AML-193 (cell line): Measurements from ENCODE around the gene CUZD1.
A peak's percentile ranks its signal among the peaks of the same experiment; 100 is the strongest.
"Not testable (repeated sequence)": the region's sequence is repeated elsewhere in the genome, so short reads cannot be mapped to it uniquely, and the experiment has no call there.

Experiments used
- DNase-seq, 2 experiments: peaks; one replicate each; lab custom pipeline; 2025; lab: John Stamatoyannopoulos, UW

Gene CUZD1, protein sequence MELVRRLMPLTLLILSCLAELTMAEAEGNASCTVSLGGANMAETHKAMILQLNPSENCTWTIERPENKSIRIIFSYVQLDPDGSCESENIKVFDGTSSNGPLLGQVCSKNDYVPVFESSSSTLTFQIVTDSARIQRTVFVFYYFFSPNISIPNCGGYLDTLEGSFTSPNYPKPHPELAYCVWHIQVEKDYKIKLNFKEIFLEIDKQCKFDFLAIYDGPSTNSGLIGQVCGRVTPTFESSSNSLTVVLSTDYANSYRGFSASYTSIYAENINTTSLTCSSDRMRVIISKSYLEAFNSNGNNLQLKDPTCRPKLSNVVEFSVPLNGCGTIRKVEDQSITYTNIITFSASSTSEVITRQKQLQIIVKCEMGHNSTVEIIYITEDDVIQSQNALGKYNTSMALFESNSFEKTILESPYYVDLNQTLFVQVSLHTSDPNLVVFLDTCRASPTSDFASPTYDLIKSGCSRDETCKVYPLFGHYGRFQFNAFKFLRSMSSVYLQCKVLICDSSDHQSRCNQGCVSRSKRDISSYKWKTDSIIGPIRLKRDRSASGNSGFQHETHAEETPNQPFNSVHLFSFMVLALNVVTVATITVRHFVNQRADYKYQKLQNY

DNA sequence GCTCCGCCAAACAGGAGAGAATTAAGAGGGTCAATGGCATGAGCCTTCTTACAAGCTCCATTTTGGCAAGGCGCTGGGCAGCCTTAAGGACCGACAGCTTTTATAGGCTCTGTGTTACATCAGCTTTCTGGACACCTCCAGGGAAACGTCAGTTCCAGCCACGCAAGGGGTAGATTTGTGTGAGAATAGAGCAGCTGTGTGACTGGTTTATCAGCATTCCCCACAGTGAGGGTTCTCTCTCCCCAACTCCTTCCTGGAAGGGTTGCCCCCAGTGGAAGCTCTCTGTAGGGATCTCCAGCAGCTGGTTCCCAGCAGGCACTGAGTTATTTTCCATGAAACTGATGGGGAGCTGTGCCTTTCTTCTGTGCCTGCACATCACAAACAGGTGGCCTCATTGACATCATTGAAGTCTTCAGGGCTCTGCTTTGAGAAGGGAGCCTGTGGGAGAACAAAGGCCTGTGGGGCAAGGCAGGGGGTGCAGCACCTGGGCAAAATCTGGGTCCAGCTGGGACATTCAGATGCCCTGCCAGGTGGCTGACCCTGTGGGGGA, at the start of gene CUZD1:
CUZD1 (minus strand) TSS at position 75 of the 550 bp plus-strand sequence; CDS start at position 61, 14 bp downstream.
- DNase-seq = no peak

DNA sequence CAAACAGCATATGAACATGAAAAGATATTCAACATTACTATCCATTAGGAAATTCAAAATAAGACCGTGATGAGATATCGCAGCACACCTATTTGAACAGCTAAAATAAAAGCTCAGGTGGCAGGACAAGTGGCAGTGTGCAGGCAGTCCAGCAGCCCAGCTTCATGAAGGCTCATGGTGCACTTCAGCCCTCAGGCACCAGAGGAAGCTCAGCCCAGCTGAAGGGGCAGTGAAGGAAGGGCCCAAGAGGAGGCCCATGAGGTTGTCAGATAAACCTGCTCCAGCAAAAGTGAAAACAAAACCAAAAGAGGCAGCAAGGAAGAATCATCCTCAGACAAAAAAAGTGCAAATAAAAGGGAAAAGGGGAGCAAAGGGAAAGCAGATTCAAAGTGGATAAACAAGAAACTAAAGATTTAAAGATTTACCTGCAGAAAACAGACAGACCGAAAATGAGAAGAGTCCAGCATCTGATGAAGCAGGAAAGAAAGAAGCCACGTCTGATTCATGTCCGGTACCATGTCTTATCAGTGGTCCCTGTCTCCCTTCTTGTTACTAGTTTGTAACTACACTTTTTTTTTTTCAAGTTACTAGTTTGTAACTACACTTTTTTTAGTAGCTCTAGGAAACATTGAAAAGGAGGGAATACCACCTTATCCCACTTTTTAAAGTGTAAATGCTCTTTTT, 48.7 kb upstream of the CUZD1 start:
- DNase-seq = no peak

DNA sequence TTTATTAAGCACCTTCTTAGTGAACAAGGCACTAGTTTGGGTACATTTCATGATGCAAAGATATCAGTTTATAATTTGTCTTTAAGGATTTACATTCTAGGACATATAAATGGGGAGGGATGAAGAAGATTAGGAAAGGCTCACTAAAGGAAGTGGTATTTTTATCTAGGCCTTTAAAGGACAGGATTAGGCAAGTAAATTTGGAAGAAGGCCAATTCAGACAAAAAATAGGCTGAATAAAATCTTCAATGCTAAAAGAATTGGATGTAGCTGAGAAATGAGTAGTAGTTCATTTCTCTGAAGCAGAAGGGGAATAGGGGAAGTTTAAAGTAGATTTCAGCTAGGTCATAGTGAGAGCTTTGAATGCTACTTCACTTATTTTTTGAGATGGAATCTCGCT, 38.5 kb upstream of the CUZD1 start:
- DNase-seq = peak in 1 of 2 experiments; percentile 19

DNA sequence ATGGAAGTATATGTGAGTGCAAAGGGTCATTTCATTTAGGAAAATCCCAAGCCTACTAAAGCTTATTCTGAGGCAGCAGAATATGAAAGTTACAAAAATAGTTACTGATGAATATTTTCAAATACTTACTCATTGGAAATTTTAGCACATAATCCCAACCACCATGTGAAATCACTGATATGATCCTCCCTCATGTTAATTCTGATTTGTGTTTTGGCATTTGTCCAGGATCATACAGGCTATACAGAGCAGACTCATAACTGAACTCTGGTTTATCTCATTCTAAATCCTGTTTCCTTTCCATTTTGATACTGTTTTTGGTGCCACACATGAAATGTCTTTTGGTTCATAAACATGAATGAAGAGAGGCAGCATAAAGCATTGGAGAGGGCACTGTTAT, 37.1 kb upstream of the CUZD1 start:
- no peak for DNase-seq

DNA sequence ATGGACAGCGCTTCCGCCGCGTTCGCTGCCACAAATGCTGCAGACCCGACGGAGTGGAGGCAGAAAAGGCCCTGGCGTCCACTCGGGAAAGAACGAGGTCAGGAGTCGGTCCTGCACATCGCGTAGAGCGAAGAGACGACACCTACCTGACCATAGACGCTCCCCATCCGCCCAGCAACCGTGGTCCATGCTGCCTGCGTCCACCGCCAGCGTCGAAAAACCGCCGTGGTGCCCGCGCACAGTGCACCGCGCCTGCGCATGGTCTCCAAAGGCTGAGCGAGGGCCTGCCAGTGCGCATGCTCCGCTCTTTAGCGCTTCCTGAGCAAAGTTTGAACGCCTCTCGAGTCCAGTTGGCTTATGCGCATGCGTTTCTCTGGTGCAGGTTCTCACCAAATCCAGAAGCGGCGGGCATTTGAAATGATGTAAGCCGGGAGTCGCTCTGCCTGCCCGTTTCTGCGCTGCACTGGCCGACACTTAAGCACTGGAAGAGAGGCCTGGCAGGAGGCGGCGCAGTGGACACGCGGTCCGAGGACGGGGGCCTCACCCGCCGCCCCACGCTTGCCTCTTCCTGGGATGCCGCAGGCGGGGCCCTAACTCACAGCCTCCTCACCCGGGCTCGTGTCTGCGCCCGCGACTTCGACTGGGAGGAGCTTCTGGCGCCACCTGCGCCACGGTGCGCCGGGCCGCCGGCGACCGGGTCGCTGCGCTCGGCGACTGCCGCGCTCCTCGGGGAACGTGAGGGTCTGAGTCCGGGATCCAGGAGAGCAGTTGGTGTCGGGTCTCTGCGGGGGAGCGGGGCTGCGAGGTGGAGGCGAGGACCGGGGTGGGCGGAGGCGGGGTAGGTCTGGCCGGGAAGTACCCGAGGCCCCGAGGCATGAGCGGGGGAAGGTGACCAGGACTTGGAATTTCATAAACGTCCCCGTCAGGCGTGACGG, 33.9 kb upstream of the CUZD1 start, which contains the start of gene FAM24B:
FAM24B (minus strand) TSS at position 243 of the 935 bp plus-strand sequence. CDS start 29,066 bp downstream, outside the sequence.
- peak; percentile 68 to 76 for DNase-seq

DNA sequence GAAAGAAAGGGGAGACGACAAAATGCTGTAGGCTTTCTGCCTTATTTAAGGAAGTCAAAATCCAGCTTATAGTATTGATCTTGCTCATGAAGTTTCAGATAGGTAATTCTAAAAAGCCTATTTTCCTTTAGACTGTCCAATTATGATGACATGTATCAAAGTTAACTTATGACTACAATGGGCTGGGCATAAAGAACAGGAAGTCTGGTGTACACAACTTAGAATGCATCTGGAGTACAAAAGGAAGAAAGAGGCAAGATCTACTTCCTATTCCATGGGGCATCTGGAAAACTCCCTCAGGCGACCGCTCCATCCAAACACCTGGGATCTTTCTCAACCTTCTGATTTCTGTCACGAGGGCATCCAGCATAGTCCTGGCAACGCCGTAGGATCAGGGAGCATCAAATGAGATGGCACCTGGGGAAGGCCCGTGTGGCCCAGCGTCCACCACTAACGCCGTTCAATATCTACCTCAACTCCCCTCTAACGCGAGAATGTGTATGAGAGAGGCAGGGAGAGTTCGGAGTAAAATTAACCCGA, 33.2 kb upstream of the CUZD1 start:
- DNase-seq = peak; percentile 9 to 34

DNA sequence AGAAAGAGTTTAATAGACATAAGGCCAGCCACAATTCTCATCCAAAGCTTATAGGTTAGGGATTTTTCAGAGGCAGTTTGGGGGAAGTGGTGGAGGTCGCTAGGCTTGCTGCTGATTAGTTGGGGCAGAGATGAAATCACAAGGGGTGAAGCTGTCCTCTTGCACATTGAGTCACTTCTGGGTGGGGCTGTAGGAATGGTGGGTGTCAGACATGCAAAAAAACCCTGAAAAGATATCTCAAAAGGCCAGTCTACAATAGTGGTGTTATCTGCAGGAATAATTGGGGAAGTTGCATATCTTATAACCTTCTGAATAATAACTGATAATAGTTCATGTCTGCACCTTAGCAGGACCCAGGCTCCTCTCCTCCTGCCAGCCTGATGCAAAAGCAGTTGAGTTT, 31.6 kb upstream of the CUZD1 start:
- DNase-seq = no peak

DNA sequence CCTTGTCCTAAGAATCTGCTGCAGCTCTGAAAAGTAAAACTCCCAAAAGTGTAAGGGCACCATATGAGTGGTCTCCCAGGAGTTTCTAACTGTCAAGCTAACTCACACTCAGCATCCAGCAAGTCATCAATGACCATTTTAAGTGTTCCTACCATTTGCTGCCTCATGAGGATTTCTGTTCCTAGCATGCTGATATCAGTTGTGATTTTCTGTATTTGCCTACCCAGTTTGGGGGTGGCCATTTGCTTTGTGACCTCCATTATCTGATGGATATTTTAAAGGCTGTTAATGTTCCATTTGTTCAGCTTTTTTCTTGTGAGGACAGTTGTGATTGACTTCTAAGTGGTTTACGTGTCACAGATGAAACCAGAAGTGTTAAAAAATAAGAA, 30.8 kb upstream of the CUZD1 start:
- no peak for DNase-seq

DNA sequence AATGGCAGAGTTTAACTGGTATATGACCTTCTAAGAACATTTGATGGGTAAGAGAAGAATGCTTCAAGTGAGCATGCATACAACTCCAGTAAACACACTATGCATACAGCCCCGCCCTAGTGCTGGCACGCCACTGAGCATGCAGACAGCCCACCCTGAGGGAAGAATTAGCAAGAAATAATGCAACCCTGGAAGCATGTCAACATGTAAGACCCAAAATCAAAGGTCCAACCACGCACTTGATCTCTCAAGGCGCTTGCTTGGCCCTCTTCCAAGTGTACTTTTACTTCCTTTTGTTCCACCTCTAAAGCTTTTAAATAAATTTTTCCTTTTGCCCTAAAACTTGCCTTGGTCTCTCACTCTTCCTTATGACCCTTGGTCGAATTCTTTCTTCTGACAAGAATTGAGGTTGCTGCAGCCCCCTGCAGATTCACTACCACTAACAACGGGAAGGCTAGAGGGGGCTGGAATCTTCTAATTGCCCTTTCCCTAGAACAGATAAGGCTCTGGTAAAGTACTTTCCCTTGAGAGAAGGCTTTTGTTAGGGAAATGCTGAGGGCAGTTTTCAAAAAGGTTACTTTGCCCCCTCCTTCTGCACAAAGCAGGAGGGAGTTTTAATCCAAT, 30.3 kb upstream of the CUZD1 start:
- DNase-seq = no peak

DNA sequence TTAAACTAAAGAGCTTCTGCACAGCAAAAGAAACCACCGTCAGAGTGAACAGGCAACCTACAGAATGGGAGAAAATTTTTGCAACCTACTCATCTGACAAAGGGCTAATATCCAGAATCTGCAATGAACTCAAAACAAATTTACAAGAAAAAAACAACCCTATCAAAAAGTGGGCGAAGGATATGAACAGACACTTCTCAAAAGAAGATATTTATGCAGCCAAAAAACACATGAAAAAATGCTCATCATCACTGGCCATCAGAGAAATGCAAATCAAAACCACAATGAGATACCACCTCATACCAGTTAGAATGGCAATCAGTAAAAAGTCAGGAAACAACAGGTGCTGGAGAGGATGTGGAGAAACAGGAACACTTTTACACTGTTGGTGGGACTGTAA, 26.3 kb upstream of the CUZD1 start:
- DNase-seq = not testable (repeated sequence)

DNA sequence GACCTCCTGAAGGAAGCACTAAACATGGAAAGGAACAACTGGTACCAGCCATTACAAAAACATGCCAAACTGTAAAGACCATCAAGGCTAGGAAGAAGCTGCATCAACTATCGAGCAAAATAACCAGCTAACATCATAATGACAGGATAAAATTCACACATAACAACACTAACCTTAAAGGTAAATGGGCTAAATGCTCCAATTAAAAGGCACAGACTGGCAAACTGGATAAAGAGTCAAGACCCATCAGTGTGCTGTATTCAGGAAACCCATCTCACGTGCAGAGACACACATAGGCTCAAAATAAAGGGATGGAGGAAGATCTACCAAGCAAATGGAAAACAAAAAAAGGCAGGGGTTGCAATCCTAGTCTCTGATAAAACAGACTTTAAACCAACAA, 23.1 kb upstream of the CUZD1 start:
- DNase-seq = not testable (repeated sequence)

DNA sequence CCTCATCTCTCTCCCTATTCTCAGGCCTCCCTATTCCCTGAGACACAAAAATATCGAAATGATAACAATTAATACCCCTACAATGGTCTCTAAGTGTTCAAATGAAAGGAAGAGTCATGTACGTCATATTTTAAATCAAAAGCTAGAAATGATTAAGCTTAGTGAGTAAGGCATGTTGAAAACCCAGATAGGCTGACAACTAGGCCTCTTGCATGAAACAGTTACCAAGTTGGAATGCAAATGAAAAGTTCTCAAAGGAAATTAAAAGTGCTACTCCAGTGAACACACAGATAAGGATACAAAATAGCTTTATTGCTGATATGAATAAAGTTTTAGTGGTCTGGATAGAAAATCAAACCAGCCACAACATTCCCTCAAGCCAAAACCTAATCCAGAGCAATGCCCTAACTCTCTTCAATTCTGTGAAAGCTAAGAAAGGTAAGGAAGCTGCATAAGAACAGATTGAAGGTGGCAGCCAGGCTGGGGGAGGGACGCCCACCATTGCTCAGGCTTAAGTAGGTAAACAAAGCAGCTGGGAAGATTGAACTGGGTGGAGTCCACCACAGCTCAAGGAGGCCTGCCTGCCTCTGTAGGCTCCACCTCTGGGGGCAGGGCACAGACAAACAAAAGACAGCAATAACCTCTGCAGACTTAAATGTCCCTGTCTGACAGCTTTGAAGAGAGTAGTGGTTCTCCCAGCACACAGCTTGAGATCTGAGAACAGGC, 21.3 kb upstream of the CUZD1 start:
- DNase-seq = not testable (repeated sequence)

DNA sequence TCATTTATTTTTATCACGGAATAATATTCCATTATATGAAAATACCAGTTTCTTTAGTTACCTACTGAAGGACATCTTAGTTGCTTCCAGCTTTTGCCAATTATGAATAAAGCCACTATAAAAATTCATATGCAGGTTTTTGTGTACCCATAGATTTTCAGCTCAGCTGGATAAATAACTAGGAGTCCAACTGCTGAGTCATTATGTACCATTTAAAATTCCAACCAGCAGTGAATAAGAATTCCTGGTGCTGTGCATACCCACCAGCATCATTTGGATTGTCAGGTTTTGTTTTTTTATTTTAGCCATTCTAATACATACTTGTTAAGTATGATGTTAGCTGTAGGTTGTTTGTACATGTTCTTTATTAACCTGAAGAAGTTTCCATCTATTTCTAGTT, 19.2 kb upstream of the CUZD1 start:
- no peak for DNase-seq

DNA sequence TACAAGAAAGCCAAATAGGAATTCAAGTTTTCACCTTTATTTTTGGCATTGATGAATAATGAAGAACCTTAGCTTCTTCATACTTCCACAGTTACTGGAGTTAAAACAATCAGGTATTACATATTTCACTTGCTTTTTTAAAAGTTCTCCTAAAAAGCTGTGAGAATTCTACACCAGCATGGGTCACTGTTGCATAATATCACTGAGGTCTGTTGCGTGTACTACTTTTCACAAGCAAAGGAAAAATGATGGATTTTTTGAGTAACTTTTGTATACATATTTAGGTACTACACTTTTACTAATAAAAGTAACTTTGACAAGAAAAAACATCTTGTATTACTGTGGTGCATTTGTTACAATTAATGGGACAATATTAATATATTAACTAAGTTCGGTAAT, 18.5 kb upstream of the CUZD1 start:
- DNase-seq = no peak

DNA sequence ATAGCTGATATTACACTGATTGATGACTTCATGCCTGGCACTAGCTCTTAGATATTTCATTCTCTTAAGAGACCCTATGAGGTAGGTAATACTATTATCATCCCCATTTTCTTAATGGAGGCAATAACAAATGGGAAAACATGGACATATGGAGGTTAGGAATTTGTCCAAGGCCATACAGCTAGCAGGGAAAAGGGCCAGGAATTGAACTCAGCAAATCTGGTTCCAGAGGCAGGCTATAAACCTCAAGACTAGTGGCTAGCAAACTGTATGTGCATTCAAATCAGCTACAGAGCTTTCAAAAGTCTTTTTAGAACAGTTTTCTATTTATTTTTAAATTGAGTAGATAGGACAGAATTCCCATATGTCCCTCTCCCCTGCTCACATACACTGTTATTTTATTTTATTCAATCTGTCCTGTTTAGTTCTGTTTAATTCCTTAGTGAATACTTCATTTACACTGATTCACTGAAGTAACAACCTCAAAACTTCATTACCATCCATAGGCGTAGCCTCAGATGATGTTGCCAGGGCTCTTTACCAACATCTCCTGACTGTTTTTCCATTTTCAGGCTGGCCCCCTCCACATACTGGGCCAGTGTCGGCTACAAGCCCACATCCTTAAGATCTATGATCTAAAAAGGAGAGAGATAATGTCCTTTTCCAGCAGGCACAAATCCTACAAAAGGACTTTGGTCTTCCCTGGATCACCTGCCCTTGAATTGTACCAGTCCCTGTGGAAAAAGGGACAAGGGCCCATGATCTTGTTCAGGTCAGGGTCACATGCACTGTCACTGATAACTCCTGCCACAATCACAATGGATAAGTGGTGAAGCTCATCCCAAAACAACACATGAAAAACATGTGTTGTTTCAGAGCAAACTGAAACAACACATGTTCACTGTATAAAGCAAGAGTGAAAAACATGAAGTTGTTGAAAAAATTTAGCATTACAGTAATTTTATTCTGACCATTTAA, 17.8 kb upstream of the CUZD1 start:
- no peak for DNase-seq

DNA sequence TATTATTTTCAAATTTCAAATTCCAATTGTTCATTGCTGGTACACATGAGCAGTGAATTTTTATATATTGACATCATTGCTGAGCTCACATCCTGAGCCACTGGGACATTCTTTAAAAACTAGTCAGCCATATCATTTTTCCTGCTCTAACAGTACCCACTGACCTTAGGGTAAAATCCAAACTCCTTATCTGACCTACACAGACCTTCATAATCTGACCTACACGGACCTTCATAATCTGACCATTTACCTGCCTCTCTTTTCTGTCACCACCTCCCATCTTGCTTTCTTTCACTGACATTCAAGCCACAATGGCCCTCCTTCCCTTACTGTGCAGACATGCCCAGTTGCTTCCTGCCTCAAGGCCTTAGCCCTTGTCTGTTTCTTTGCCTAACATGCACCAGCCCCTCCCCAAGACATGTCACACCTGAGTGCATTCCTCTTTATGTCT, 16.1 kb upstream of the CUZD1 start:
- DNase-seq = no peak

DNA sequence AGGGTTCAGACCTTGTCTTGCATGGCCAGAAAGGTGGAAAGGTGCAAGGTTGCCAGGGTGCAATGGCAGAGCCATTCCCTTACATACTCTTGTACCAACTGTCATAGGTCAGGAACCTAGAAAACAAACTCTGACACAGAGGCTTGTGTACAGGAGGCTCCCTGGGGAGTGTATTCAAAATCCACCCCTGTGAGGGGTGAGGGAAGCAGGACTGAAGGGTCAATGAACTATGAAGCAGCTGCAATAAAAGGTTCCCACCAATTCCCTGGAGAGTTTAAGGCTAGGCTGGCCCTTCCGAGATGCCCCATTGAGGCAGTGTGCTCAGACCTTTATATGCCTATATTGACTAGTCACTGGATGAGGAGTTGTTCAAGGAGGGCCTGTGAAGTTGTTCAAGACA, 13.9 kb upstream of the CUZD1 start:
- DNase-seq = no peak

DNA sequence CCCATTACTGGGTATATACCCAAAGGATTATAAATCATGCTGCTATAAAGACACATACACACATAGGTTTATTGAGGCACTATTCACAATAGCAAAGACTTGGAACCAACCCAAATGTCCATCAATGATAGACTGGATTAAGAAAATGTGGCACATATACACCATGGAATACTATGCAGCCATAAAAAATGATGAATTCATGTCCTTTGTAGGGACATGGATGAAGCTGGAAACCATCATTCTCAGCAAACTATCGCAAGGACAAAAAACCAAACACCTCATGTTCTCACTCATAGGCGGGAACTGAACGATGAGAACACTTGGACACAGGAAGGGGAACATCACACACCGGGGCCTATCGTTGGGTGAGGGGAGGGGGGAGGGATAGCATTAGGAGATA, 12.4 kb upstream of the CUZD1 start:
- not testable (repeated sequence) for DNase-seq

DNA sequence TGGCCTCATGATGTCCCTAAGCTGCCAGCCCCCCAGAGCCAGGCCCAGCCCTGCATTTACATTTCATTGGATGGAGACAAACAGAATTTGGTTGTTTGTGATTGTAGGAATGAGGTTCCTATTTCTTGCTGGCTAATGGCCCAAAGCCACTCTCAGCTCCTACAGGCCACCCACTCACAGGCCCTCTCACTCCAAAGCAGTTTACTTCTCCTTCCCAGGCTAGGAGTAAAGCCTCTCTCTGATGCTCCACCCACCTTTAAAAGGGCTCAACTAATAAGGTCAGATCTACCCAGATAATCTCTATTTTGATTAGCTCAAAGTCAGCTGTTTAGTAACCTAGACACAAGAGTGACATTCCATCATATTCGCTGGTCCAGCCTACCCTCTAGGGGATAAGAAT, 11.2 kb upstream of the CUZD1 start:
- no peak for DNase-seq
